Measurements from ENCODE around the gene SPATA16.
"Not testable (repeated sequence)": the region's sequence is repeated elsewhere in the genome, so short reads cannot be mapped to it uniquely, and the experiment has no call there.

Gene SPATA16

DNA sequence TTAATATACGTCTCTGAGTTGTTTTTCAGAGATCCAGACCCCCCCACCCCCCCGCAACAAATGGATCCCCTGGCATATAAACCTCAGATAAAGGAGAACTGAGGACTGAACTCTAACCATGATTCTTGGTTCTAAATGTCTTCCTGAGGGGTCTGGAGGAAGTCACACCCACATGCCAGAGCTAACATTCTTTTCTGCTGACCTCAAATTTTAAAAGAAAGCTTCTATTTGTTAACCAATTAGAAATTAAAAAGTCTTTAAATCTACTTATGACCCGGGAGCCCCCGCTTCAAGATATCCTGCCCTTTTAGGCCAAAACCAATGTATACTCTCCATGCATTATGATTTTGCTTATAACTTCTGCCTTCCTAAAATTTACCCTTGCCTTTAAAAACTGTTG lies 202.2 kb downstream of the SPATA16 start:
- no peak for DNase-seq

GRCh38 chr3:172931746-172932285 lies 209.2 kb downstream of the SPATA16 start:
- DNase-seq = no peak

DNA sequence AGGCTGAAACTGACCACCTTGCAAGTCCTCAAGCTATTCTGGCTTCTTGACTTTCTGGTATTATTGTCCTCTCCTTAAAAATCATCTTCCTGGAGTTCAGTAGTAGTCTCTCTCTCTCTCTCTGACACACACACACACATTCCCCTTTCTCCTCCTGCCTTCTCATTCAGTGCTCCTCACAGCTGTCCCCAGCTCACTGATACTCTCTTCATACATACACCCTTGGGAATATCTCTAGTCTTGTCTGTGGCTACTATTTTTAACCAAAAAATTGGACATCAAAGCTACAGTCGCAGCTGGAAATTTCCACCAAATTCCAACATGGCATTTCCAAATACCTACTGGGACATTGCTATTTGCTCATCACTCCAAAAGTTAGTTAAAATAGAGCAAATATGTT lies 211.6 kb downstream of the SPATA16 start:
- no peak for DNase-seq

DNA sequence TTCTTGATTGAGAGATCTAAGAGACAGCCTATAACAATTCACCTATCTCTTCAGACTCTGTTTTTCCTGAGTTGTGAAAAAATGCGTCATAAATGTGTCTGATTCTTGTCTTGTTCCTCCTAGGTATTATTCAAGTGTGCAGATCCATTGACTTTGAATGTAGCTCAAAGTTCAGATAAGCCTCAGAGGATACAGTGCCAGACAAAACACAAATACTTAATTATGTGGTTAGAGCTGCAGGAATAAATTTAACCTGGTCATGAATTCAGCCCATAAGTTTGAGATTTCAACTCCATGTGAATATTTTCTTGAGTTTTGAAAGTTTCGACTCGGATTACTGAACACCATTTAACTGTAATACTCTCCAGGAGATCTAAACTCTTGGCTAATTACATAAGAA lies 216.5 kb downstream of the SPATA16 start:
- no peak for DNase-seq

DNA sequence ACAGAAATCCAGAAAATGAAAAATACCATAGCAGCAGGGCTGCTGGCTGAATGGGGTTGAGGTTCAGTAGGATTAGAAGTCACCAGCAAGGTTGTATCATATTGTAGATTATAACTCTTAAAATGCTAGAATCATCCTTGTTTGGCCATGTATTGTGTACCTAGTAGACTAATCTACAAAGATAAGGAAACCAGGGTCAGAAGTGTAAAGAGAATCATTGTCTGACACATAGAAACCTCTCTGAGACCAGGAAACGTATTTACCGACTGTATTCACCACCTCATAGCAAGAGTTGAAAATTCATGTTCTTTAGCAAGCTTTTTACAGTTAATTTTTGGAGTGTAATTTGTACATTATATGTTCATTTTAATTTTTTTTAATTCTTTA lies 221.7 kb downstream of the SPATA16 start:
- no peak for DNase-seq

GRCh38 chr3:172918568-172919296 lies 222.3 kb downstream of the SPATA16 start:
- DNase-seq = no peak

GRCh38 chr3:172918165-172918564 lies 222.9 kb downstream of the SPATA16 start:
- DNase-seq = no peak

- DNase-seq = no peak
Observed at GRCh38 chr3:172915911-172916514, 225.0 kb downstream of the SPATA16 start.

DNA sequence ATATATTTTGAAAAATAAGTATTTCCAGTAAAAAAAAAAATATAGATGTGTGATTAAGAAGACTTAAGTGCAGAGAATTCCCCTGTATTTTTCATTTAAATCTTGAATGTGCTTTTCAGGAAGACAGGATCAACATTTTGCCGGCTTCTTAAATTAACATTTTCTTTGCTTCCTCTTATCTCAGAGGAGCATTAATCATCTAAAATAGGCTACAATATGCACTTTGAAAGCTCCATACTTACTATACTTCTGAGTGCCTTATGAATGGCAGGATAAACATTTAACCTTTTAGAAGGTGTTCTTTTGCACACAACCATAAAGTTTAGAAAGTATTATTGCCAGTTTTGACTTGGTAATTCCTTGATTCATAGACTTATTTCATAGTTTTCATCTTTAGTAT lies 226.2 kb downstream of the SPATA16 start:
- no peak for DNase-seq

- DNase-seq = no peak
Observed at GRCh38 chr3:172913911-172914655, 227.0 kb downstream of the SPATA16 start.

GRCh38 chr3:172911142-172911541 lies 229.9 kb downstream of the SPATA16 start:
- no peak for DNase-seq

DNA sequence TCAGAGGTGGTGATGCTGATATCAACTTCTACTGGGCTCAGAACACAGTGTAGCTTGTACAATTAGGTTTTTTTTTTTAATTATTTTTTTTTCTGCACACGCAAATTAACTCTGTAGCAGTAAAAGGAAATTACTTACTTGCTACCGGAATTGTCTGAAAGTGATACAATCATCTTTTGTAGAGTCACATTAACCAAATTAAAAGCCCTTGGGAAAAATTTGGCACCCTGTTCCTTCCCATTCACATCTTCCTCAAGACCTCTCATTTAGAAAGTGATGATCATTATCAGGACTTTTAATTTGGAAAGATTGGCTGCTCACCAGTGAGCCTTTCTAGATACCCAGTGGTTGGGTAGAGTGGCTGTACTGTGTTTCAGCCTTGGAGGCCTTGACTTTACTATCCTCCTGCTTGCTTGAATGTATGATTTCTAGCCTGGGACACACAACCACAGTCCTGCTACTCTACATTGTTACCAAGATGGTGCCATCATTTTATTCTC lies 232.2 kb downstream of the SPATA16 start:
- no peak for DNase-seq

DNA sequence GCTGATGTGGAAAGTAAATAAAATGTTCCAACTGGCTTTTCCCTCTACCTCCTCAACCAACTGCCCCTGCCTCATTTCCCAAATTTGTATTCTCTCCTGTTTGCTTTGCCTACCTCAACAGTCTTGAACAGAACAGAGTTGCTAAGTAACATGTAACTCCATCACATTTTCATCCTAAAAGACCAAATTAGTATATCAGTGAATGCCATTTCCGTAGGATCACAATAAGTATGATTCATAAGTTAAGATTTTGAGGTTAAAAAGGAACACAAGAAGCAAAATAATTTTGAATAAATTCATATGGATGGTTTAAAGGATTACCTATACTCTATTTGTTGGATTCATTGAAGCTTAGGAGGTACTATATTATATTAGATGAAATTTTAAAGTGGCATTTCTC lies 235.6 kb downstream of the SPATA16 start:
- DNase-seq = no peak

GRCh38 chr3:172904711-172905373 lies 236.2 kb downstream of the SPATA16 start:
- DNase-seq = no peak

DNA sequence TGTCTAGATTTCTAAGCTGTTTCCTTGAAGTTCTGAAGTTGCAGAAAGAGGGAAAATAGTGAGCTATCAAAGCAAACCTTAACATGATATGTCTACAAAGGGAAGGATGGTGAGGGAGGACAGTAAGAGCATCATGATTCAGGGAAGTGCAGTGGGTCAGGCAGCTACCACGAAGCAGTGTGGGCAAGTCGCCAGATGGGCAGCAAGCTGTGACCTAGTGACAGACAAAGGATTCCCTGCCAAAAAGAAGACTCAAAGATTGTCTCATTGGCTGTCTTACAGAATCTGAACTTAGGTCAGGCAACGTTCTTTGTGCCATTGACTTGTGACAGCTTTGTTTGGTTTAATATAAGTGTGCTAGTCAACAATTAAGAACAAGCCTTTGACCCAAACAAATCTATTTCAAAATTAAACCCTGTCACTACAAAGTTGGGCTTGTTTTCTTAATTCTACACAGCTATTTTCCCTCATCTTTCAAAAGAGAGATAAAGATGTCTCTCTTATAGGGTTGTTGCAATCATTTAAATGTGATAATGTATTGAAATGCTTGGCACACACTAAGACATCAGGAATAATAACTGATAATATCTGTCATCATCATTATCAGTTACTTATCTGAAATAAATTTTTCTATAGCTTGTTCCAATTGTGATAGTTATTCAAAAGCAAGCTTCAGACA lies 237.3 kb downstream of the SPATA16 start:
- DNase-seq = no peak

DNA sequence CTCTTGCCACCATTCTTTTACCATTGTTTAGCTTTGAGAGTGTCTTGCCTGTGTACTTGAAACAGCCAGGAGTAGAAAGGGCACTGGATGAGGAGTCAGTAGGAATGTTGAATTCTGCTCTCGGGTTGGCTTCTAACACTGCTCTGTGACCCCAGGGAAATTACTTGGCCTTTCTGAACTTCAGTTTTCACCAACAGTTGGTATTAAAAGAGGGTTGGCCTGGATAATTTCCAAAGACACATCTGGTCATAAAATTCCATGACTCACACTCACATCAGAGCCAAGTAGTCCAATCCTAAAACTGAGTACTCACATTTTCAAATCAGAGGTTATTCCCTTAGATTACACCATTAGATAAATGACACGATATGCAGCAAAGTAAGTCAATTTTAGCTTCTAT lies 248.9 kb downstream of the SPATA16 start:
- no peak for DNase-seq

DNA sequence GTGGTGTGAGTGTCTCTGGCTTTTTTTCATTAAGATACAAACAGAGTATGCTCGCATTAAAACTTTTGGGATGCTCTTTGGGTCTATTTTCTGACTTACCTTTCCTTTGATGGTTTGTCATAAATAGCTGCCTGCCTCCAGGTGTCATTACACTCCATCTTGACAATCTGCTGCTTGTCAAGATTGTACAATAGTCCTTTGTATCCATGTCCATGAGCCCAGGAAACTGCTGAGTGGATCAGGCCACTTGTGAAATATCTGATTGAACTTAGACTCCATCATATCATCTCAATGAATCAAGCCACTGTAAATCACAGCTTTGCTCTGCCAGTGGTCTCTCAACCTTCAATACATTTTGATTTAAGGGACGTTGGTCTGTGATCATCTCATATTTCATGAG lies 255.3 kb downstream of the SPATA16 start:
- no peak for DNase-seq

- no peak for DNase-seq
Observed at GRCh38 chr3:172882563-172882962, 258.5 kb downstream of the SPATA16 start.

DNA sequence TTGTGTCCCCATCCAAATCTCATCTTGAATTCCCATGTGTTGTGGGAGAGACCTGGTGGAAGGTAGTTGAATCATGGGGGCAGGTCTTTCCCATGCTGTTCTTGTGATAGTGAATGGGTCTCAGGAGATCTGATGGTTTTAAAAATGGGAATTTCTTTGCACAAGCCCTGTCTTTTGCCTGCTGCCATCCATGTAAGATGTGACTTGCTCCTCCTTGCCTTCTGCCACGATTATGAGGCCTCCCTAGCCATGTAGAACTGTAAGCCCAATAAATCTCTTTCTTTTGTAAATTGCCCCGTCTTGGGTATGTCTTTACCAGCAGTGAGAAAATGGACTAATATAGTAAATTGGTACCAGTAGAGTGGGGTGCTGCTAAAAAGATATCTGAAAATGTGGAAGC lies 261.7 kb downstream of the SPATA16 start:
- DNase-seq = not testable (repeated sequence)

DNA sequence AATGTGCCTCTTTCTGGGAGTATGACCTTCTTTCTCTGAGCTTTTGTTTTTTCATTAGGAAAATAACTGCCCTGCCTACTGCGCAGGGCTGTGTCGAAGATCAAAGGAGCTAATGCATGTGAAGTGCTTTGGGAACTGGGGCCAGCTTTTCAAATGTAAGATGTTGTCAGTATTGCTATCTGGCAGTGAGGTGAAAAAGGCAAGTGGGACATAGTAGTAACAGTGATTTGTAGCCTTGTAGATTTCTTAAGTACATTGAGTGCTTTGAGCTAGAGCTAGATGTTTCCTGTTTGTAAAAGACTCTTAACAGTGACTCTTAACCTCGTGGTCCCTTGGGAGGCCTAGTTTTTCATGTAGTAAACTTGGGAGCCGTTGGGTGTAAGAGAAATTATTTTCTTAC lies 264.0 kb downstream of the SPATA16 start:
- no peak for DNase-seq

DNA sequence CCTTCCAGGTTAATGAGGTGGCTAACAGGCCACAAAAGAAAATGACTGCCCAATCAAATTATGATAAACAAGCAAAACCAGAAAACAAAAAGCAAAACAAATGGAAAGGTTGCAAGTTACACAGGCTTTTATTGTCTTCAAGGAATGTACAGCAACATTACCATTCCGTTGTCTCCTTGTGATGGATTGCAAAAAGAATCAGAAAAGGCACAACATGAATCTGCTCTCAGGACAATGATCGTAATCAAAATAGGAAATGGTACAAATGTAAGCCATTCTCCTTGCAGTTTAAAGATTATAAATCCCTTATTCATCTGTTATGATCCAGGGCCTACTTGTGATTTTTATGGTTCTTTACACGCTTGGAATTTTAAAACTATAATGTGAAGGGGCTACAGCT lies 264.7 kb downstream of the SPATA16 start:
- no peak for DNase-seq

GRCh38 chr3:172875039-172875438 lies 266.0 kb downstream of the SPATA16 start:
- no peak for DNase-seq
